Upper lobe of left lung (tissue), 4 donors: ENCODE results near the gene HPD.

Experiments used
- CTCF ChIP-seq, 6 experiments: fragments of 450-650 bp in 4 of 6; fragments of 200-600 bp in 2 of 6; sonication (generic) in 2 of 6; IDR thresholded peaks; one replicate each; pipeline ENCODE4 v1.5.1; 2016 to 2019; ENCODE audit warnings: antibody characterized with exemption in 6 of 6
- EP300 ChIP-seq, 4 donors: sonication (generic); formaldehyde crosslinking; IDR thresholded peaks; one replicate each; pipeline ENCODE4 v1.5.1; 2017; ENCODE audit warnings: antibody characterized with exemption in 4 of 4, control low read depth in 2 of 4

GRCh38 chr12:121815263-121815662 is 43.4 kb downstream of the HPD start:
- TF ChIP-seq CTCF (IDR thresholded peaks at IDR 0.05) (no peak), EP300 (IDR thresholded peaks at IDR 0.05) (no peak)
